HG03439 (cell line): Measurements from ENCODE around the gene DNAH6.

Experiments used
- ATAC-seq: cut with Tn5 transposase; IDR thresholded peaks from one replicate; pipeline ENCODE4 v1.9.1; 2021; ENCODE audit warnings: mild to moderate bottlenecking, moderate library complexity; ENCODE audit not compliant: unreplicated experiment

The DNAH6 gene

GRCh38 chr2:84628486-84628885 is 112.2 kb downstream of the DNAH6 start:
- ATAC-seq = no peak

GRCh38 chr2:84629550-84629949 is 113.3 kb downstream of the DNAH6 start:
- no peak for ATAC-seq

- no peak for ATAC-seq
These were observed 114.7 kb downstream of the DNAH6 start for GRCh38 chr2:84631047-84631446.

- no peak for ATAC-seq
These were observed 115.7 kb downstream of the DNAH6 start for GRCh38 chr2:84631985-84632384.

GRCh38 chr2:84636080-84636971 is 120.0 kb downstream of the DNAH6 start:
- ATAC-seq = no peak

GRCh38 chr2:84639751-84640150 is 123.5 kb downstream of the DNAH6 start:
- ATAC-seq = no peak

- ATAC-seq = no peak
These were observed 124.1 kb downstream of the DNAH6 start for GRCh38 chr2:84640411-84640810.

- ATAC-seq = no peak
These were observed 124.7 kb downstream of the DNAH6 start for GRCh38 chr2:84641021-84641420.

- no peak for ATAC-seq
These were observed 127.7 kb downstream of the DNAH6 start for GRCh38 chr2:84643991-84644390.

- ATAC-seq = no peak
These were observed 130.2 kb downstream of the DNAH6 start for GRCh38 chr2:84646514-84646913.

- ATAC-seq = no peak
These were observed 131.0 kb downstream of the DNAH6 start for GRCh38 chr2:84647267-84647666.

GRCh38 chr2:84649058-84649457 is 132.8 kb downstream of the DNAH6 start:
- ATAC-seq = no peak

- ATAC-seq = no peak
These were observed 133.3 kb downstream of the DNAH6 start for GRCh38 chr2:84649487-84650142.

GRCh38 chr2:84652431-84652830 is 136.1 kb downstream of the DNAH6 start:
- ATAC-seq = no peak

GRCh38 chr2:84653302-84653701 is 137.0 kb downstream of the DNAH6 start:
- ATAC-seq = no peak

- ATAC-seq = no peak
These were observed 138.1 kb downstream of the DNAH6 start for GRCh38 chr2:84654414-84654813.

GRCh38 chr2:84669122-84669521 is 152.8 kb downstream of the DNAH6 start:
- no peak for ATAC-seq

GRCh38 chr2:84674099-84674498 is 157.8 kb downstream of the DNAH6 start:
- ATAC-seq = no peak

GRCh38 chr2:84674586-84674985 is 158.3 kb downstream of the DNAH6 start:
- ATAC-seq = no peak

- ATAC-seq = no peak
These were observed 160.0 kb downstream of the DNAH6 start for GRCh38 chr2:84676295-84676694.

- no peak for ATAC-seq
These were observed 161.9 kb downstream of the DNAH6 start for GRCh38 chr2:84678214-84678613.

GRCh38 chr2:84686783-84687476 is 170.6 kb downstream of the DNAH6 start:
- no peak for ATAC-seq
